ENCODE measurements around the gene ACTG1. TPM values are rescaled to one million over a fixed set of nuclear protein-coding genes. Genes with fewer than 3 reads are reported as not detected.

ACTG1 gene
- total and polyA plus RNA-seq, 2 donors (not counting 1 experiment from before 2014, with no cell fraction given): 803 to 1,677 TPM

DNA sequence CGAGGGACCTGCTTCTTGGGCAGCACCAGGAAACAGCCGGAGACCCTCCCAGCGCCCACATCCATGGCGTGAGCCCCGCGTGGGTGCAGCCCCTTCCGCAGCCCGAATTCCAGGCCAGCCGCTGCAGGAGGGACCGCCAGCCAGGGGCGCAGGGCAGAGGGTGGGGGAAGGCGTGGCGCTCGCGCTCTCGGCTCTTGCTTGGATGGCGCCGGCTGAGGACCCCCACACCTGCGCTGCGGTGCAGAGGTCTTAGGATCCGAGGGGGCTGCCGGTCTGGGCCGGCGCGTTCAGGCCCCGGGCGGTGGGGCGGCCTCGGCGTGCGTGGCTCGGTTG, 28.8 kb downstream of the ACTG1 start:
- Histone ChIP-seq H3K27me3 (replicated peaks in 1 of 4; ENCODE audit: control extremely low read depth in 1 of 4, control insufficient read depth in 3 of 4, insufficient read depth in 4 of 4, low read length in 3 of 4) (peaks cover 0 to 28% (median 12%) of the 10 kb centered on the region in 4 experiments), H3K9ac (ENCODE audit: low read length) (peak overlapping the region; percentile 62), H3K27ac (ENCODE audit: low read length in 2 of 2) (no peak overlapping the region), H3K4me3 (ENCODE audit: control extremely low read depth in 1 of 5, extremely low read depth in 1 of 5, insufficient read depth in 1 of 5, low read depth in 2 of 5, low read length in 4 of 5) (peak overlapping the region in 4 of 5 experiments; percentile 21 to 66 (median 48)), H4K20me1 (ENCODE audit: control insufficient read depth, insufficient read depth, low read length, poor library complexity, severe bottlenecking) (no peaks in the 10 kb centered on the region), H3K4me1 (ENCODE audit: control insufficient read depth in 2 of 2, insufficient read depth in 2 of 2, low read length in 2 of 2) (peaks cover 46 to 53% of the 10 kb centered on the region in 2 donors), H2AFZ (ENCODE audit: insufficient read depth, low read depth, low read length, poor library complexity, severe bottlenecking) (peak overlapping the region; percentile 76), H3K79me2 (ENCODE audit: control insufficient read depth, insufficient read depth, low read length) (no peaks in the 10 kb centered on the region), H3K4me2 (replicated peaks; ENCODE audit: low read depth, low read length, poor library complexity, severe bottlenecking) (peak overlapping the region; percentile 100), H3K9me3 (ENCODE audit: control extremely low read depth in 1 of 3, control insufficient read depth in 2 of 3, insufficient read depth in 1 of 3, low read length in 2 of 3) (peaks cover 0 to 13% (median 0%) of the 10 kb centered on the region in 3 donors), H3K36me3 (replicated peaks in 1 of 2; ENCODE audit: control extremely low read depth in 1 of 2, control insufficient read depth in 1 of 2, extremely low read depth in 1 of 2, insufficient read depth in 2 of 2, low read length in 1 of 2) (no peaks in the 10 kb centered on the region)
- Mint-ChIP-seq H3K27ac (no peak overlapping the region), H3K27me3 (peaks cover 13% of the 10 kb centered on the region), H3K4me1 (peaks cover 26% of the 10 kb centered on the region), H3K9me3 (ENCODE audit: insufficient read depth) (no peaks in the 10 kb centered on the region), H3K4me3 (peak overlapping the region; percentile 82)
- ChIA-PET CTCF (interaction anchor here (0.6 to 4.7 kb wide), 23 partner anchors 9 to 460 kb away, joined by 3 to 58 read pairs (median 5); partner anchors contain the start of genes ACTG1, BAHCC1, FAAP100 and SLC38A10), POLR2A (interaction anchor here (0.9 to 1.7 kb wide), 4 partner anchors 24 to 34 kb away, joined by 3 to 8 read pairs (median 6); partner anchors contain the start of gene ACTG1)
- 9% methylated on average over 32 of the region's 32 CpGs for WGBS (ENCODE audit: insufficient coverage)
- intact Hi-C loops (cut with micrococcal nuclease): loop anchor here (1.0 to 10.0 kb wide), 8 partner anchors 28 to 256 kb away; partner anchors contain the start of genes ACTG1, BAHCC1, FAAP100 and SLC38A10
- TF ChIP-seq, protein P1, sequence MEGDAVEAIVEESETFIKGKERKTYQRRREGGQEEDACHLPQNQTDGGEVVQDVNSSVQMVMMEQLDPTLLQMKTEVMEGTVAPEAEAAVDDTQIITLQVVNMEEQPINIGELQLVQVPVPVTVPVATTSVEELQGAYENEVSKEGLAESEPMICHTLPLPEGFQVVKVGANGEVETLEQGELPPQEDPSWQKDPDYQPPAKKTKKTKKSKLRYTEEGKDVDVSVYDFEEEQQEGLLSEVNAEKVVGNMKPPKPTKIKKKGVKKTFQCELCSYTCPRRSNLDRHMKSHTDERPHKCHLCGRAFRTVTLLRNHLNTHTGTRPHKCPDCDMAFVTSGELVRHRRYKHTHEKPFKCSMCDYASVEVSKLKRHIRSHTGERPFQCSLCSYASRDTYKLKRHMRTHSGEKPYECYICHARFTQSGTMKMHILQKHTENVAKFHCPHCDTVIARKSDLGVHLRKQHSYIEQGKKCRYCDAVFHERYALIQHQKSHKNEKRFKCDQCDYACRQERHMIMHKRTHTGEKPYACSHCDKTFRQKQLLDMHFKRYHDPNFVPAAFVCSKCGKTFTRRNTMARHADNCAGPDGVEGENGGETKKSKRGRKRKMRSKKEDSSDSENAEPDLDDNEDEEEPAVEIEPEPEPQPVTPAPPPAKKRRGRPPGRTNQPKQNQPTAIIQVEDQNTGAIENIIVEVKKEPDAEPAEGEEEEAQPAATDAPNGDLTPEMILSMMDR (IDR thresholded peaks at IDR 0.05): no peak
- TF ChIP-seq EZH2 (IDR thresholded peaks at IDR 0.05; ENCODE audit: borderline replicate concordance, insufficient read depth, low read depth, low read length, poor library complexity, severe bottlenecking): no peak
- DNase-seq (no peak), ATAC-seq (ENCODE audit: low read depth) (no peak)

Measured in B cell (primary cell).